Hepatocyte (in vitro differentiated cells): ENCODE results near the gene GPN1. TPM values are rescaled to one million over a fixed set of nuclear protein-coding genes. Genes with fewer than 3 reads are reported as not detected.

ENCODE experiments used
- DNase-seq: peaks from one replicate; pipeline ENCODE4 v3.0.0-alpha.2; 2016; ENCODE audit warnings: low spot score
- H2AFZ ChIP-seq: fragments of 200-600 bp; sonication (generic); 2 replicates; pipeline ENCODE4 v1.6.0; 2016; ENCODE audit warnings: antibody characterized with exemption, mild to moderate bottlenecking
- H3K27ac ChIP-seq: fragments of 200-600 bp; sonication (generic); 2 replicates; pipeline ENCODE4 v1.5.1; 2016; ENCODE audit warnings: mild to moderate bottlenecking
- H3K27me3 ChIP-seq: fragments of 200-600 bp; sonication (generic); 2 replicates; pipeline ENCODE4 v1.6.1; 2016
- H3K36me3 ChIP-seq: fragments of 200-600 bp; sonication (generic); replicated peaks from 2 replicates; pipeline ENCODE4 v1.5.1; 2016; ENCODE audit warnings: low read depth; ENCODE audit not compliant: insufficient read depth
- H3K4me1 ChIP-seq: fragments of 200-600 bp; sonication (generic); 2 replicates; pipeline ENCODE4 v1.5.1; 2016; ENCODE audit warnings: mild to moderate bottlenecking, moderate library complexity; ENCODE audit not compliant: insufficient read depth
- H3K4me2 ChIP-seq: fragments of 200-600 bp; sonication (generic); 2 replicates; pipeline ENCODE4 v1.6.0; 2016
- H3K4me3 ChIP-seq: fragments of 200-600 bp; sonication (generic); 2 replicates; pipeline ENCODE4 v1.5.1; 2016; ENCODE audit warnings: mild to moderate bottlenecking
- H3K79me2 ChIP-seq: fragments of 200-600 bp; sonication (generic); 2 replicates; pipeline ENCODE4 v1.6.0; 2017; ENCODE audit warnings: mild to moderate bottlenecking
- H3K9me2 ChIP-seq: fragments of 200-600 bp; sonication (generic); replicated peaks from 2 replicates; pipeline ENCODE4 v1.6.0; 2017; ENCODE audit warnings: mild to moderate bottlenecking; ENCODE audit not compliant: insufficient read depth
- H3K9me3 ChIP-seq: fragments of 200-600 bp; sonication (generic); 2 replicates; pipeline ENCODE4 v1.5.1; 2016; ENCODE audit warnings: low read depth, mild to moderate bottlenecking
- H4K20me1 ChIP-seq: fragments of 200-600 bp; sonication (generic); 2 replicates; pipeline ENCODE4 v1.6.0; 2016; ENCODE audit warnings: mild to moderate bottlenecking; ENCODE audit not compliant: insufficient read depth, poor library complexity, severe bottlenecking
- CTCF ChIP-seq: fragments of 200-600 bp; sonication (generic); IDR thresholded peaks from 2 replicates; pipeline ENCODE4 v1.5.1; 2016; ENCODE audit warnings: antibody characterized with exemption, mild to moderate bottlenecking; ENCODE audit not compliant: poor library complexity
- EZH2 ChIP-seq: fragments of 200-600 bp; sonication (generic); IDR thresholded peaks from 2 replicates; pipeline ENCODE4 v1.6.1; 2016; ENCODE audit warnings: antibody characterized with exemption, mild to moderate bottlenecking, borderline replicate concordance
- EZH2phosphoT487 ChIP-seq: fragments of 200-600 bp; sonication (generic); IDR thresholded peaks from one replicate; pipeline ENCODE4 v1.6.1; 2018; ENCODE audit warnings: antibody characterized with exemption, mild to moderate bottlenecking, low read depth, moderate library complexity; ENCODE audit not compliant: unreplicated experiment, severe bottlenecking
- WGBS: methylation state at CpG from one replicate; pipeline ENCODE4 v1.1.6; 2016; ENCODE audit warnings: low lambda C conversion rate; ENCODE audit errors: missing lambda C conversion rate; 5-methylcytosine and 5-hydroxymethylcytosine counted together
- polyA plus RNA-seq: library from polyadenylated mRNA; unstranded; fragments of >200 nt; fragmentation: Nextera tagmentation; extraction: Ambion mirVana; gene quantifications from 2 replicates; pipeline ENCODE4 v1.2.1, GENCODE V29; 2016
- total RNA-seq: library from RNA; depleted of rRNA; stranded (reverse); fragments of >200 nt; gene quantifications from 2 replicates; pipeline ENCODE4 v1.2.3, GENCODE V29; 2014

Gene GPN1
- total and polyA plus RNA-seq, 2 experiments from 2014 or later, result 35.8 to 46.7 TPM

DNA sequence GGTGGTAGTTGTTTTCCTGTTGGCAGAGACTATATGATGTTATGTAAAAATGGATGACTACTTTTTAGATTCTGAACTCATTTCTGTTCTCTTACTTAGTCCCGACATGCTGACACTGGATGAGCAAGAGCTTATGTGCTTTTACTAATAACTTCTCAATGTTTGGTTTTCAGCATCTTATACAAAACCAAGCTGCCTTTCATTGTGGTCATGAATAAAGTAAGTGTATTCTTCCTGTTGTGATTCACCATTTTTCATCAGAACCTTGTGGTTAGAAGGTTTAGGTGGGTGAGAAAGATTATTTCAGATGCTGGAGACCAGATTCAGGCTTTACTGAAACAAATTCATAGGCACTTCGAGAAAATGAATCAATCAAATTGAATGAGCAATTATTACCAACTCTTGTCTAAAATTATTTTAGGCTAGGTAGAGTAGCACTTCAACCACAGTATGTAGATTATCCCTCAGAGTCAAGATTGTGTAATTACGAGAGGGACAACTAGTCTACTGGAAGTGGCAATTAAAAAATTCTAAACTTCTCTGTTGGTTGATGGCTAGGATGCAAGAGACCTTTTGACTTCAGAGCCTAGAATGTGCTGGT is 9.3 kb downstream of the GPN1 start:
- no peak for TF ChIP-seq EZH2phosphoT487
- H3K9me3 ChIP-seq, result no peaks in the 10 kb centered on the region
- H3K4me3 ChIP-seq, result no peak overlapping the region
- no peaks in the 10 kb centered on the region for H4K20me1 ChIP-seq
- no peaks in the 10 kb centered on the region for H3K4me1 ChIP-seq
- DNase-seq, result no peak
- H2AFZ ChIP-seq, result no peak overlapping the region
- H3K27me3 ChIP-seq, result no peaks in the 10 kb centered on the region
- H3K9me2 ChIP-seq, result no peaks in the 10 kb centered on the region
- no peak overlapping the region for H3K4me2 ChIP-seq
- 91% methylated on average over 3 of the region's 3 CpGs for WGBS
- H3K27ac ChIP-seq, result no peak overlapping the region
- no peaks in the 10 kb centered on the region for H3K36me3 ChIP-seq
- H3K79me2 ChIP-seq, result no peaks in the 10 kb centered on the region

- Histone ChIP-seq H3K4me1 (no peaks in the 10 kb centered on the region), H2AFZ (no peak overlapping the region), H3K36me3 (no peaks in the 10 kb centered on the region), H3K27me3 (no peaks in the 10 kb centered on the region), H3K27ac (no peak overlapping the region), H3K79me2 (no peaks in the 10 kb centered on the region), H3K4me3 (no peak overlapping the region), H3K4me2 (no peak overlapping the region), H4K20me1 (no peaks in the 10 kb centered on the region), H3K9me2 (no peaks in the 10 kb centered on the region), H3K9me3 (no peaks in the 10 kb centered on the region)
- TF ChIP-seq CTCF, result no peak
- no peak for TF ChIP-seq EZH2phosphoT487
- no peak for TF ChIP-seq EZH2
- DNase-seq, result no peak
- WGBS, result 89% methylated on average over 3 of the region's 3 CpGs
These were observed 9.9 kb downstream of the GPN1 start for GRCh38 chr2:27638709-27639108.

- H3K4me3 ChIP-seq, result no peak overlapping the region
- no peaks in the 10 kb centered on the region for H3K9me3 ChIP-seq
- no peak overlapping the region for H3K27ac ChIP-seq
- TF ChIP-seq EZH2phosphoT487 (no peak), EZH2 (no peak), CTCF (no peak)
- H4K20me1 ChIP-seq, result no peaks in the 10 kb centered on the region
- no peaks in the 10 kb centered on the region for H3K4me1 ChIP-seq
- H3K4me2 ChIP-seq, result no peak overlapping the region
- WGBS, result 66% methylated on average over 2 of the region's 2 CpGs
- DNase-seq, result no peak
- H3K79me2 ChIP-seq, result no peaks in the 10 kb centered on the region
- H2AFZ ChIP-seq, result no peak overlapping the region
- H3K36me3 ChIP-seq, result no peaks in the 10 kb centered on the region
- H3K9me2 ChIP-seq, result no peaks in the 10 kb centered on the region
- H3K27me3 ChIP-seq, result no peaks in the 10 kb centered on the region
These were observed 11.9 kb downstream of the GPN1 start for GRCh38 chr2:27640722-27641245.

- Histone ChIP-seq H3K79me2 (no peaks in the 10 kb centered on the region), H3K27ac (no peak overlapping the region), H3K27me3 (no peaks in the 10 kb centered on the region), H2AFZ (no peak overlapping the region), H3K4me3 (no peak overlapping the region), H4K20me1 (no peaks in the 10 kb centered on the region), H3K4me2 (no peak overlapping the region), H3K36me3 (no peaks in the 10 kb centered on the region), H3K9me2 (no peaks in the 10 kb centered on the region), H3K9me3 (no peaks in the 10 kb centered on the region), H3K4me1 (no peaks in the 10 kb centered on the region)
- no peak for DNase-seq
- TF ChIP-seq EZH2 (no peak), CTCF (no peak), EZH2phosphoT487 (no peak)
These were observed 16.3 kb downstream of the GPN1 start for GRCh38 chr2:27645197-27645596.
